Naive thymus-derived CD4-positive, alpha-beta T cell (primary cell): ENCODE measurements around the gene EDC4. TPM values are rescaled to one million over a fixed set of nuclear protein-coding genes. Genes with fewer than 3 reads are reported as not detected.

Experiments
- ATAC-seq: fragments of 150-1000 bp; cut with Tn5 transposase; 2 replicates; pipeline ENCODE4 v1.10.0; 2021; ENCODE audit warnings: mild to moderate bottlenecking, moderate library complexity
- CTCF ChIA-PET: fragments of 350-600 bp; sonication (Branson Sonifier 250); formaldehyde crosslinking; loops from one replicate; lab custom pipeline; 2021; ENCODE audit warnings: antibody characterized with exemption; lab: Charles Lee
- POLR2A ChIA-PET: fragments of 350-600 bp; sonication (Branson Sonifier 250); formaldehyde crosslinking; loops from one replicate; lab custom pipeline; 2021; ENCODE audit warnings: antibody characterized with exemption, inconsistent platforms; lab: Charles Lee
- DNase-seq, 9 donors: peaks; one replicate each; pipeline versions ENCODE4 v3.0.0 to v3.0.0-alpha.2; 2020 to 2022; ENCODE audit warnings: mixed read lengths in 1 of 9
- H3K27ac ChIP-seq: one replicate; pipeline ENCODE4 v1.7.0; 2013; ENCODE audit warnings: mild to moderate bottlenecking, low read depth, low read length, moderate library complexity
- H3K27me3 ChIP-seq, 2 donors: one replicate each; pipeline ENCODE4 v1.7.0; 2013; ENCODE audit warnings: low read length in 2 of 2, mild to moderate bottlenecking in 2 of 2, moderate library complexity in 2 of 2; ENCODE audit not compliant: control insufficient read depth in 2 of 2, insufficient read depth in 2 of 2
- H3K36me3 ChIP-seq, 3 experiments: 1 replicate in 2 of 3; 2 replicates in 1 of 3; pipeline ENCODE4 v1.7.0; 2013; ENCODE audit warnings: low read length in 3 of 3, mild to moderate bottlenecking in 3 of 3, moderate library complexity in 1 of 3; ENCODE audit not compliant: insufficient read depth in 3 of 3, control insufficient read depth in 2 of 3
- H3K4me1 ChIP-seq, 2 donors: one replicate each; pipeline ENCODE4 v1.7.0; 2013; ENCODE audit warnings: low read length in 2 of 2, mild to moderate bottlenecking in 2 of 2, moderate library complexity in 1 of 2; ENCODE audit not compliant: control insufficient read depth in 2 of 2, insufficient read depth in 2 of 2
- H3K4me3 ChIP-seq: 2 replicates; pipeline ENCODE4 v1.7.0; 2013; ENCODE audit warnings: mild to moderate bottlenecking, low read length
- H3K9me3 ChIP-seq, 3 experiments: 1 replicate in 2 of 3; 2 replicates in 1 of 3; pipeline ENCODE4 v1.7.0; 2013; ENCODE audit warnings: low read length in 3 of 3; ENCODE audit not compliant: control insufficient read depth in 2 of 3
- H3K27ac Mint-ChIP-seq, 9 donors: one replicate each; pipeline ENCODE4 v1.8.0; 2020 to 2022; ENCODE audit warnings: mixed read lengths in 9 of 9, mild to moderate bottlenecking in 8 of 9, moderate library complexity in 5 of 9, inconsistent platforms in 2 of 9
- H3K27me3 Mint-ChIP-seq, 5 donors: one replicate each; pipeline ENCODE4 v1.8.0; 2021 to 2022; ENCODE audit warnings: mixed read lengths in 5 of 5, mild to moderate bottlenecking in 1 of 5
- H3K36me3 Mint-ChIP-seq, 5 donors: one replicate each; pipeline ENCODE4 v1.8.0; 2020 to 2022; ENCODE audit warnings: mixed read lengths in 5 of 5, mild to moderate bottlenecking in 3 of 5, inconsistent platforms in 1 of 5
- H3K4me1 Mint-ChIP-seq, 7 donors: one replicate each; pipeline ENCODE4 v1.8.0; 2020 to 2022; ENCODE audit warnings: mixed read lengths in 7 of 7, mild to moderate bottlenecking in 3 of 7, inconsistent platforms in 1 of 7
- H3K4me3 Mint-ChIP-seq, 10 donors: one replicate each; pipeline ENCODE4 v1.8.0; 2020 to 2022; ENCODE audit warnings: mild to moderate bottlenecking in 10 of 10, mixed read lengths in 10 of 10, moderate library complexity in 6 of 10, inconsistent platforms in 2 of 10
- H3K9me3 Mint-ChIP-seq, 11 donors: one replicate each; pipeline ENCODE4 v1.8.0; 2020 to 2022; ENCODE audit warnings: mixed read lengths in 11 of 11, mild to moderate bottlenecking in 4 of 11, inconsistent platforms in 1 of 11, moderate library complexity in 1 of 11
- intact Hi-C, 2 donors: fragments of 100-400 bp; cut with micrococcal nuclease; formaldehyde crosslinking; loops; one replicate each; pipeline ENCODE4 v1.15.1; 2023
- polyA plus RNA-seq, 2 donors: library from polyadenylated mRNA; unstranded; fragments of 300-500 nt; fragmentation: Illumina TruSeq; gene quantifications; one replicate each; pipeline ENCODE4 v1.2.3, GENCODE V29; 2021
- total RNA-seq, 6 experiments: library from RNA in 5 of 6; stranded (reverse) in 5 of 6; gene quantifications; 1 replicate in 5 of 6; 2 replicates in 1 of 6; pipeline ENCODE4 v1.2.3 and lab custom pipeline; 2021 to 2026

Gene EDC4
- total RNA-seq (100 to 1,000 TPM; 103 to 166 (median 122) TPM), polyA plus RNA-seq (10 to 100 TPM; 34.8 to 52.4 TPM), total RNA-seq (lab: John Stamatoyannopoulos, UW) (112 reads per million, percentile 86 among the genes with 10 or more reads in this experiment)

GRCh38 chr16:67872631-67873434, at the start of gene EDC4:
Gene EDC4, plus strand, starts transcription at chr16:67873052. Its CDS starts 210 bp downstream, at chr16:67873262.
- DNase-seq (peak; percentile 75 to 96 (median 83)), ATAC-seq (peak; percentile 96)
- no peaks in the 10 kb centered on the region for H3K9me3 ChIP-seq
- Mint-ChIP-seq H3K36me3 (peaks cover 0 to 27% (median 4%) of the 10 kb centered on the region in 5 donors), H3K4me1 (peaks cover 25 to 41% (median 36%) of the 10 kb centered on the region in 7 donors), H3K27me3 (no peaks in the 10 kb centered on the region), H3K9me3 (no peaks in the 10 kb centered on the region), H3K27ac (peak within 1 kb of the TSS; percentile 90 to 97 (median 92)), H3K4me3 (peak within 1 kb of the TSS; percentile 88 to 96 (median 94))
- POLR2A ChIA-PET, result interaction anchor here (0.6 to 2.8 kb wide), 10 partner anchors 9 to 1098 kb away, joined by 3 to 23 read pairs (median 4); partner anchors contain the start of genes CENPT, NUTF2, PSKH1 and PSMB10
- intact Hi-C loops, result loop anchor here (1.0 to 5.0 kb wide), 13 partner anchors 20 to 352 kb away; partner anchors contain the start of genes NUTF2 (in 2 of the 2), RANBP10 (in 2 of the 2), THAP11 (in 2 of the 2) and TSNAXIP1 (in 2 of the 2)
- peak within 1 kb of the TSS; percentile 91 for H3K27ac ChIP-seq
- peak within 1 kb of the TSS; percentile 88 for H3K4me3 ChIP-seq
- CTCF ChIA-PET, result interaction anchor here (0.5 to 1.0 kb wide), 6 partner anchors 9 to 325 kb away, joined by 3 to 4 read pairs (median 3); no protein-coding TSS in a partner anchor
- H3K4me1 ChIP-seq, result peaks cover 19 to 30% of the 10 kb centered on the region in 2 donors
- no peaks in the 10 kb centered on the region for H3K27me3 ChIP-seq
- peaks cover 10 to 46% (median 13%) of the 10 kb centered on the region in 3 experiments for H3K36me3 ChIP-seq

GRCh38 chr16:67825119-67825518, 47.7 kb upstream of the EDC4 start:
- Histone ChIP-seq H3K27me3 (no peaks in the 10 kb centered on the region), H3K9me3 (no peaks in the 10 kb centered on the region), H3K4me3 (no peak overlapping the region), H3K27ac (no peak overlapping the region), H3K36me3 (peaks cover 0 to 30% (median 3%) of the 10 kb centered on the region in 3 experiments), H3K4me1 (no peaks in the 10 kb centered on the region)
- no peak for DNase-seq
- ATAC-seq, result no peak
- Mint-ChIP-seq H3K27ac (no peak overlapping the region), H3K9me3 (no peaks in the 10 kb centered on the region), H3K4me3 (no peak overlapping the region), H3K36me3 (peaks cover 3 to 8% (median 5%) of the 10 kb centered on the region in 5 donors), H3K27me3 (no peaks in the 10 kb centered on the region), H3K4me1 (peaks cover 0 to 6% (median 0%) of the 10 kb centered on the region in 7 donors)
- CTCF ChIA-PET, result no interaction called here
- POLR2A ChIA-PET, result interaction anchor here (1.7 kb wide), 1 partner anchor 9 kb away, joined by 4 read pairs; no protein-coding TSS in a partner anchor
- intact Hi-C loops, result no loop called here

- intact Hi-C loops, result no loop called here
- H3K27me3 Mint-ChIP-seq, result no peaks in the 10 kb centered on the region
- Histone ChIP-seq H3K36me3 (peaks cover 0 to 38% (median 3%) of the 10 kb centered on the region in 3 experiments), H3K4me1 (no peaks in the 10 kb centered on the region), H3K9me3 (no peaks in the 10 kb centered on the region), H3K27ac (no peak overlapping the region), H3K27me3 (no peaks in the 10 kb centered on the region), H3K4me3 (no peak overlapping the region)
- H3K4me1 Mint-ChIP-seq, result peaks cover 0 to 6% (median 0%) of the 10 kb centered on the region in 7 donors
- H3K9me3 Mint-ChIP-seq, result no peaks in the 10 kb centered on the region
- no peak overlapping the region for H3K27ac Mint-ChIP-seq
- ATAC-seq, result no peak
- ChIA-PET POLR2A (interaction anchor here (0.5 to 1.7 kb wide), 3 partner anchors 9 to 33 kb away, joined by 3 to 4 read pairs (median 3); no protein-coding TSS in a partner anchor), CTCF (interaction anchor here (0.7 to 1.5 kb wide), 2 partner anchors 9 to 1979 kb away, joined by 3 to 7 read pairs; no protein-coding TSS in a partner anchor)
- H3K36me3 Mint-ChIP-seq, result peaks cover 3 to 12% (median 5%) of the 10 kb centered on the region in 5 donors
- no peak overlapping the region for H3K4me3 Mint-ChIP-seq
- DNase-seq, result no peak
Measured at GRCh38 chr16:67825906-67826305, 46.9 kb upstream of the EDC4 start.

GRCh38 chr16:67828651-67829050, 44.2 kb upstream of the EDC4 start:
- Histone ChIP-seq H3K36me3 (peaks cover 0 to 52% (median 3%) of the 10 kb centered on the region in 3 experiments), H3K9me3 (no peaks in the 10 kb centered on the region), H3K4me1 (peaks cover 8 to 9% of the 10 kb centered on the region in 2 donors), H3K27ac (no peak overlapping the region), H3K4me3 (no peak overlapping the region), H3K27me3 (no peaks in the 10 kb centered on the region)
- peaks cover 8 to 15% (median 11%) of the 10 kb centered on the region in 7 donors for H3K4me1 Mint-ChIP-seq
- ATAC-seq, result no peak
- POLR2A ChIA-PET, result interaction anchor here (1.0 kb wide), 1 partner anchor 16 kb away, joined by 3 read pairs; no protein-coding TSS in a partner anchor
- intact Hi-C loops, result no loop called here
- H3K27ac Mint-ChIP-seq, result peak overlapping the region in 1 of 9 donors; percentile 6
- H3K9me3 Mint-ChIP-seq, result no peaks in the 10 kb centered on the region
- H3K27me3 Mint-ChIP-seq, result no peaks in the 10 kb centered on the region
- DNase-seq, result no peak
- CTCF ChIA-PET, result no interaction called here
- no peak overlapping the region for H3K4me3 Mint-ChIP-seq
- H3K36me3 Mint-ChIP-seq, result peaks cover 3 to 14% (median 5%) of the 10 kb centered on the region in 5 donors

GRCh38 chr16:67833030-67833414, 39.8 kb upstream of the EDC4 start:
- Mint-ChIP-seq H3K27me3 (no peaks in the 10 kb centered on the region), H3K27ac (peak overlapping the region in 7 of 9 donors; percentile 66 to 88 (median 80)), H3K4me3 (peak overlapping the region; percentile 90 to 96 (median 93)), H3K4me1 (peaks cover 11 to 19% (median 15%) of the 10 kb centered on the region in 7 donors), H3K9me3 (no peaks in the 10 kb centered on the region), H3K36me3 (peaks cover 3 to 14% (median 5%) of the 10 kb centered on the region in 5 donors)
- ATAC-seq (no peak), DNase-seq (no peak)
- peak overlapping the region; percentile 82 for H3K4me3 ChIP-seq
- peaks cover 8 to 9% of the 10 kb centered on the region in 2 donors for H3K4me1 ChIP-seq
- H3K27me3 ChIP-seq, result no peaks in the 10 kb centered on the region
- H3K9me3 ChIP-seq, result no peaks in the 10 kb centered on the region
- peaks cover 0 to 42% (median 3%) of the 10 kb centered on the region in 3 experiments for H3K36me3 ChIP-seq
- CTCF ChIA-PET, result interaction anchor here (0.6 to 1.2 kb wide), 4 partner anchors 8 to 1528 kb away, joined by 3 to 4 read pairs (median 4); no protein-coding TSS in a partner anchor
- peak overlapping the region; percentile 70 for H3K27ac ChIP-seq
- POLR2A ChIA-PET, result interaction anchor here (0.6 to 2.9 kb wide), 9 partner anchors 11 to 268 kb away, joined by 3 to 22 read pairs (median 6); partner anchors contain the start of genes CENPT, GFOD2, NUTF2 and RANBP10
- intact Hi-C loops, result loop anchor here (1.0 to 10.0 kb wide), 13 partner anchors 9 to 606 kb away; partner anchors contain the start of genes EDC4 (in 2 of the 2), NUTF2 (in 2 of the 2), RANBP10 (in 2 of the 2) and THAP11 (in 2 of the 2)
